PC-9 (cell line): Measurements from ENCODE around the gene PLD6.

ENCODE experiments used
- CTCF ChIP-seq: fragments of 200-600 bp; sonication (generic); conservative IDR thresholded peaks from 2 replicates; pipeline ENCODE4 v1.6.1; 2017; ENCODE audit warnings: mixed run types, antibody characterized with exemption, mild to moderate bottlenecking, moderate library complexity
- EZH2 ChIP-seq: fragments of 200-600 bp; sonication (generic); IDR thresholded peaks from 2 replicates; pipeline ENCODE4 v1.8.0; 2017; ENCODE audit warnings: antibody characterized with exemption, low read depth

DNA sequence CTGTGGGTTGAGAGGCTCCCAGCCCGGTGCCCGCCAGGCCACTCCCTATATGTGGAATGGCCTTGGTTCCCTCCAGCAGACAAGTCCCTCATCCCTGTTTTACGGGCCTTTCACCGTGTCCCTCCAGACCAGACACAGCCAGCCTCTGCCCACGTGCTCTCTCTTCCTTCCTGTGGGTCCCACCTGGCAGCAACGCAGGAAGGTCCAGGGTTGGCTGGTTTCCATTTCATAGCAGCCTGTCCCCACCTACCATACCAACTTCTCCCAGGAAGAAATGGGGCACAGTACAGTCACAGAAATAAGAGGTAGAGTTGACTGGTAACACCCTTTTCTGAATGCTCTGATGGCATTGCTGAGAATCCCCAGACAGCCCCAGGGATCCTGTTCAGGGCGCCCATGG, 34.9 kb downstream of the PLD6 start:
- TF ChIP-seq CTCF (no peak), EZH2 (no peak)
